ENCODE measurements around the gene CNNM1.
A peak's percentile ranks its signal among the peaks of the same experiment; 100 is the strongest.

The CNNM1 gene

GRCh38 chr10:99329304-99329553 is at the start of gene CNNM1:
TSS of gene CNNM1 (plus strand) at chr10:99329356. CDS start at chr10:99329388, 32 bp downstream.
- DNase-seq = peak; percentile 9

GRCh38 chr10:99279626-99280111 is 49.5 kb upstream of the CNNM1 start:
- DNase-seq = no peak

GRCh38 chr10:99280472-99280871 is 48.7 kb upstream of the CNNM1 start:
- no peak for DNase-seq

- DNase-seq = no peak
Observed at GRCh38 chr10:99285881-99286280, 43.3 kb upstream of the CNNM1 start.

- no peak for DNase-seq
Observed at GRCh38 chr10:99290306-99290705, 38.9 kb upstream of the CNNM1 start.

- DNase-seq = no peak
Observed at GRCh38 chr10:99292159-99292558, 37.0 kb upstream of the CNNM1 start.

- DNase-seq = no peak
Observed at GRCh38 chr10:99296605-99297004, 32.6 kb upstream of the CNNM1 start.

- DNase-seq = no peak
Observed at GRCh38 chr10:99297033-99297432, 32.1 kb upstream of the CNNM1 start.

- no peak for DNase-seq
Observed at GRCh38 chr10:99303899-99304861, 25.0 kb upstream of the CNNM1 start.

- DNase-seq = no peak
Observed at GRCh38 chr10:99304862-99305229, 24.3 kb upstream of the CNNM1 start.

GRCh38 chr10:99312501-99312900 is 16.7 kb upstream of the CNNM1 start:
- no peak for DNase-seq

GRCh38 chr10:99315853-99316252 is 13.3 kb upstream of the CNNM1 start:
- DNase-seq = no peak

GRCh38 chr10:99316374-99316773 is 12.8 kb upstream of the CNNM1 start:
- no peak for DNase-seq

GRCh38 chr10:99318048-99318447 is 11.1 kb upstream of the CNNM1 start:
- DNase-seq = no peak

GRCh38 chr10:99318475-99318874 is 10.7 kb upstream of the CNNM1 start:
- no peak for DNase-seq

GRCh38 chr10:99325281-99325680 is 3.9 kb upstream of the CNNM1 start:
- no peak for DNase-seq

- no peak for DNase-seq
Observed at GRCh38 chr10:99326871-99327270, 2.3 kb upstream of the CNNM1 start.

- no peak for DNase-seq
Observed at GRCh38 chr10:99328579-99329303, 415 bp upstream of the CNNM1 start.

GRCh38 chr10:99329554-99330346 is 594 bp downstream of the CNNM1 start:
- no peak for DNase-seq

GRCh38 chr10:99330347-99330924 is 1.3 kb downstream of the CNNM1 start:
- DNase-seq = no peak

- DNase-seq = no peak
Observed at GRCh38 chr10:99331207-99331803, 2.1 kb downstream of the CNNM1 start.

GRCh38 chr10:99337311-99337811 is 8.2 kb downstream of the CNNM1 start:
- DNase-seq = no peak
